Natural killer cell treated with Interleukin-12 subunit alpha and Interleukin-12 subunit beta and Interleukin-15 and Interleukin-18, amount 100 ng/mL, for 72 hours (primary cell): ENCODE data around the gene ADGRL3. TPM values are rescaled to one million over a fixed set of nuclear protein-coding genes. Genes with fewer than 3 reads are reported as not detected.
"Not testable (repeated sequence)": the region's sequence is repeated elsewhere in the genome, so short reads cannot be mapped to it uniquely, and the experiment has no call there.

ENCODE experiments used
- ATAC-seq, 2 donors: fragments of 150-1000 bp; cut with Tn5 transposase in 1 of 2; sonication (Bioruptor Pico), chemical (Tn5 transposase) in 1 of 2; 2 replicates each; pipeline ENCODE4 v1.10.0; 2021
- DNase-seq: peaks from one replicate; pipeline ENCODE4 v3.0.0; 2022; ENCODE audit warnings: low spot score
- H3K27ac Mint-ChIP-seq, 2 donors: 1 replicate in 1 of 2; 2 replicates in 1 of 2; pipeline ENCODE4 v1.8.0; 2022; ENCODE audit warnings: mixed read lengths in 2 of 2, mild to moderate bottlenecking in 1 of 2, moderate library complexity in 1 of 2
- H3K27me3 Mint-ChIP-seq, 2 donors: 1 replicate in 1 of 2; 2 replicates in 1 of 2; pipeline ENCODE4 v1.8.0; 2022; ENCODE audit warnings: mixed read lengths in 2 of 2
- H3K36me3 Mint-ChIP-seq: one replicate; pipeline ENCODE4 v1.8.0; 2022; ENCODE audit warnings: mixed read lengths
- H3K4me1 Mint-ChIP-seq, 2 donors: 1 replicate in 1 of 2; 2 replicates in 1 of 2; pipeline ENCODE4 v1.8.0; 2022; ENCODE audit warnings: low read depth in 2 of 2, mixed read lengths in 2 of 2, mild to moderate bottlenecking in 1 of 2
- H3K4me3 Mint-ChIP-seq: one replicate; pipeline ENCODE4 v1.8.0; 2022; ENCODE audit warnings: mixed read lengths
- H3K9me3 Mint-ChIP-seq: 2 replicates; pipeline ENCODE4 v1.8.0; 2022; ENCODE audit warnings: mixed read lengths
- total RNA-seq, 2 donors: library from RNA; stranded (reverse); gene quantifications; one replicate each; pipeline ENCODE4 v1.2.3, GENCODE V29; 2022

The ADGRL3 gene
- total RNA-seq, 2 donors from 2014 or later, result not detected

- Mint-ChIP-seq H3K27me3 (no peaks in the 10 kb centered on the region), H3K4me3 (no peak overlapping the region)
Observed at GRCh38 chr4:61805227-61805626, 605.1 kb downstream of the ADGRL3 start.

GRCh38 chr4:61805979-61806378 is 605.9 kb downstream of the ADGRL3 start:
- Mint-ChIP-seq H3K27me3 (no peaks in the 10 kb centered on the region), H3K4me3 (no peak overlapping the region), H3K4me1 (no peaks in the 10 kb centered on the region), H3K36me3 (peaks cover 5% of the 10 kb centered on the region), H3K27ac (no peak overlapping the region), H3K9me3 (peaks cover 8% of the 10 kb centered on the region)
- DNase-seq (no peak), ATAC-seq (no peak)

More at GRCh38 chr4:61805227-61805626, 605.1 kb downstream of the ADGRL3 start:
- Mint-ChIP-seq H3K36me3 (peaks cover 5% of the 10 kb centered on the region), H3K4me1 (no peaks in the 10 kb centered on the region), H3K27ac (no peak overlapping the region), H3K9me3 (peaks cover 7% of the 10 kb centered on the region)
- DNase-seq (no peak), ATAC-seq (no peak)

GRCh38 chr4:61812171-61812570 is 612.0 kb downstream of the ADGRL3 start:
- Mint-ChIP-seq H3K4me1 (no peaks in the 10 kb centered on the region), H3K27me3 (no peaks in the 10 kb centered on the region), H3K27ac (no peak overlapping the region), H3K4me3 (no peak overlapping the region), H3K9me3 (peaks cover 20% of the 10 kb centered on the region), H3K36me3 (peaks cover 10% of the 10 kb centered on the region)
- ATAC-seq (no peak), DNase-seq (no peak)

- no peak for DNase-seq
- Mint-ChIP-seq H3K36me3 (peaks cover 6% of the 10 kb centered on the region), H3K27ac (no peak overlapping the region), H3K9me3 (peaks cover 12% of the 10 kb centered on the region), H3K27me3 (no peaks in the 10 kb centered on the region), H3K4me3 (no peak overlapping the region), H3K4me1 (no peaks in the 10 kb centered on the region)
- no peak for ATAC-seq
Observed at GRCh38 chr4:61817071-61817470, 616.9 kb downstream of the ADGRL3 start.

- Mint-ChIP-seq H3K27me3 (no peaks in the 10 kb centered on the region), H3K9me3 (peaks cover 9% of the 10 kb centered on the region)
- no peak for ATAC-seq
Observed at GRCh38 chr4:61820136-61820535, 620.0 kb downstream of the ADGRL3 start.

GRCh38 chr4:61824454-61824853 is 624.3 kb downstream of the ADGRL3 start:
- H3K4me3 Mint-ChIP-seq, result no peak overlapping the region
- ATAC-seq (no peak), DNase-seq (no peak)
- no peak overlapping the region for H3K27ac Mint-ChIP-seq
- no peaks in the 10 kb centered on the region for H3K4me1 Mint-ChIP-seq
- H3K36me3 Mint-ChIP-seq, result no peaks in the 10 kb centered on the region
- peaks cover 3% of the 10 kb centered on the region for H3K9me3 Mint-ChIP-seq
- H3K27me3 Mint-ChIP-seq, result no peaks in the 10 kb centered on the region

More at GRCh38 chr4:61820136-61820535, 620.0 kb downstream of the ADGRL3 start:
- Mint-ChIP-seq H3K4me1 (no peaks in the 10 kb centered on the region), H3K27ac (no peak overlapping the region), H3K4me3 (no peak overlapping the region), H3K36me3 (peaks cover 6% of the 10 kb centered on the region)
- DNase-seq, result no peak

- Mint-ChIP-seq H3K36me3 (no peaks in the 10 kb centered on the region), H3K27ac (no peak overlapping the region), H3K27me3 (no peaks in the 10 kb centered on the region), H3K4me3 (no peak overlapping the region), H3K9me3 (no peaks in the 10 kb centered on the region), H3K4me1 (no peaks in the 10 kb centered on the region)
- ATAC-seq, result no peak
- no peak for DNase-seq
Observed at GRCh38 chr4:61827907-61828391, 627.8 kb downstream of the ADGRL3 start.

- Mint-ChIP-seq H3K27ac (no peak overlapping the region), H3K36me3 (no peaks in the 10 kb centered on the region), H3K27me3 (no peaks in the 10 kb centered on the region), H3K4me1 (no peaks in the 10 kb centered on the region), H3K9me3 (peaks cover 3% of the 10 kb centered on the region), H3K4me3 (no peak overlapping the region)
- ATAC-seq (no peak), DNase-seq (no peak)
Observed at GRCh38 chr4:61828960-61829359, 628.8 kb downstream of the ADGRL3 start.

GRCh38 chr4:61831987-61832386 is 631.9 kb downstream of the ADGRL3 start:
- peaks cover 4% of the 10 kb centered on the region for H3K9me3 Mint-ChIP-seq
- H3K4me1 Mint-ChIP-seq, result no peaks in the 10 kb centered on the region
- DNase-seq, result no peak
- H3K27me3 Mint-ChIP-seq, result no peaks in the 10 kb centered on the region
- no peak overlapping the region for H3K4me3 Mint-ChIP-seq
- no peak for ATAC-seq
- H3K27ac Mint-ChIP-seq, result no peak overlapping the region
- peaks cover 1% of the 10 kb centered on the region for H3K36me3 Mint-ChIP-seq

- H3K27me3 Mint-ChIP-seq, result no peaks in the 10 kb centered on the region
- no peak overlapping the region for H3K27ac Mint-ChIP-seq
- peaks cover 12% of the 10 kb centered on the region for H3K9me3 Mint-ChIP-seq
- ATAC-seq (no peak), DNase-seq (no peak)
- H3K36me3 Mint-ChIP-seq, result peaks cover 10% of the 10 kb centered on the region
- H3K4me1 Mint-ChIP-seq, result no peaks in the 10 kb centered on the region
- no peak overlapping the region for H3K4me3 Mint-ChIP-seq
Observed at GRCh38 chr4:61837395-61837794, 637.3 kb downstream of the ADGRL3 start.

- H3K4me3 Mint-ChIP-seq, result no peak overlapping the region
- H3K36me3 Mint-ChIP-seq, result peaks cover 10% of the 10 kb centered on the region
- peaks cover 11% of the 10 kb centered on the region for H3K9me3 Mint-ChIP-seq
- H3K27me3 Mint-ChIP-seq, result no peaks in the 10 kb centered on the region
- no peak overlapping the region for H3K27ac Mint-ChIP-seq
- DNase-seq (no peak), ATAC-seq (no peak)
- no peaks in the 10 kb centered on the region for H3K4me1 Mint-ChIP-seq
Observed at GRCh38 chr4:61838072-61838471, 637.9 kb downstream of the ADGRL3 start.

GRCh38 chr4:61841714-61842113 is 641.6 kb downstream of the ADGRL3 start:
- peaks cover 15% of the 10 kb centered on the region for H3K9me3 Mint-ChIP-seq
- no peaks in the 10 kb centered on the region for H3K4me1 Mint-ChIP-seq
- DNase-seq (no peak), ATAC-seq (no peak)
- peaks cover 10% of the 10 kb centered on the region for H3K36me3 Mint-ChIP-seq
- H3K27me3 Mint-ChIP-seq, result no peaks in the 10 kb centered on the region
- H3K27ac Mint-ChIP-seq, result no peak overlapping the region
- H3K4me3 Mint-ChIP-seq, result no peak overlapping the region

GRCh38 chr4:61851126-61851525 is 651.0 kb downstream of the ADGRL3 start:
- Mint-ChIP-seq H3K9me3 (peaks cover 5% of the 10 kb centered on the region), H3K27ac (no peak overlapping the region), H3K4me3 (no peak overlapping the region), H3K36me3 (no peaks in the 10 kb centered on the region), H3K27me3 (no peaks in the 10 kb centered on the region), H3K4me1 (no peaks in the 10 kb centered on the region)
- no peak for ATAC-seq
- DNase-seq, result no peak

GRCh38 chr4:61852105-61852504 is 652.0 kb downstream of the ADGRL3 start:
- not testable (repeated sequence) for ATAC-seq, H3K9me3 Mint-ChIP-seq, H3K4me3 Mint-ChIP-seq, H3K27me3 Mint-ChIP-seq, H3K27ac Mint-ChIP-seq, DNase-seq, H3K36me3 Mint-ChIP-seq, H3K4me1 Mint-ChIP-seq

GRCh38 chr4:61853041-61853440 is 652.9 kb downstream of the ADGRL3 start:
- Mint-ChIP-seq H3K27me3 (no peaks in the 10 kb centered on the region), H3K9me3 (peaks cover 8% of the 10 kb centered on the region), H3K4me3 (no peak overlapping the region), H3K4me1 (no peaks in the 10 kb centered on the region), H3K36me3 (peaks cover 5% of the 10 kb centered on the region), H3K27ac (no peak overlapping the region)
- no peak for ATAC-seq
- no peak for DNase-seq
